Lower leg skin (tissue), 3 donors: Measurements from ENCODE around the gene DPP10.

Source experiments
- CTCF ChIP-seq, 3 donors: fragments of 450-650 bp; IDR thresholded peaks; one replicate each; pipeline ENCODE4 v1.5.1; 2016; ENCODE audit warnings: antibody characterized with exemption in 3 of 3, mild to moderate bottlenecking in 3 of 3, moderate library complexity in 2 of 3
- POLR2A ChIP-seq, 2 donors: fragments of 450-650 bp; IDR thresholded peaks; one replicate each; pipeline ENCODE4 v1.6.1; 2016 to 2017; ENCODE audit warnings: antibody characterized with exemption in 2 of 2, mild to moderate bottlenecking in 1 of 2, moderate library complexity in 1 of 2

GRCh38 chr2:114786901-114787300 is 344.5 kb downstream of the DPP10 start:
- TF ChIP-seq CTCF (IDR thresholded peaks at IDR 0.05) (no peak), POLR2A (IDR thresholded peaks at IDR 0.05) (no peak)
